SH-SY5Y (cell line): ENCODE results near the gene TNIK.

ENCODE experiments used
- GATA2 ChIP-seq: IDR thresholded peaks from 2 replicates; pipeline ENCODE4 v1.6.1; 2011; ENCODE audit warnings: mild to moderate bottlenecking, low read depth, low read length
- GATA3 ChIP-seq: IDR thresholded peaks from 2 replicates; pipeline ENCODE4 v1.6.1; 2011; ENCODE audit warnings: low read depth, mild to moderate bottlenecking, low read length, moderate library complexity

DNA sequence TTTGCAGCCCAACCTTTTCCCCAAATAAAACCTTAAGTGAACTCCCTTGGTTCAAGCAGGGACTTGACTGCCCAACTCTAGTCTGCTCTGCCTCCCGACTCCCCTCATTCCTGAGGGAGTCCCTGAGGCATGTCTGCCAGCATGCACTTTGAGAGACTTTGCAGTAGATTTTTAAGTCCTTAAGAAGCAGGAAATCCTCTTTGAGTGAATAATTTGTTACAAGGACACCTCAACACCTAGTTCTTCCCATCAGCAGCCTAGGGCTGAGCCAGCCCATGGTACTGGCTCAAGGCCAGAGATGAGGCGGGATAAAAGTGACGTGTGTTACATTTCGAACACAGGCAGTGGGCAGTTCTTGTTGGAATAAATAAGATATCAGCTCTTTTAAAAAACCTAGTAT is 229.3 kb downstream of the TNIK start:
- peak; percentile 71; the same call in 1 of the 2 replicates for TF ChIP-seq GATA2
- no peak for TF ChIP-seq GATA3
